NCI-H460 (cell line): ENCODE results near the gene SCGB1A1. TPM values are rescaled to one million over a fixed set of nuclear protein-coding genes. Genes with fewer than 3 reads are reported as not detected.
"Not testable (repeated sequence)": the region's sequence is repeated elsewhere in the genome, so short reads cannot be mapped to it uniquely, and the experiment has no call there.

Source experiments
- DNase-seq: peaks from one replicate; pipeline ENCODE4 v3.0.0-alpha.2; 2016; ENCODE audit warnings: low read depth; ENCODE audit errors: extremely low read depth
- polyA plus RNA-seq: library from polyadenylated mRNA; depleted of rRNA; stranded (reverse); fragments of >200 nt; gene quantifications from 2 replicates; pipeline ENCODE4 v1.2.3, GENCODE V29; 2014; cell fraction: nucleus; rRNA removed
- total RNA-seq: library from RNA; depleted of rRNA; stranded (reverse); fragments of >200 nt; shearing (Covaris generic); gene quantifications from 2 replicates; pipeline ENCODE4 v1.2.3, GENCODE V29; 2014; rRNA removed

SCGB1A1 gene
- not detected in 2 replicates for total RNA-seq
- not detected in 2 replicates for polyA plus RNA-seq

- no peak for DNase-seq
Observed at GRCh38 chr11:62418733-62419132, at the start of gene SCGB1A1. TSS of gene SCGB1A1 (plus strand) at chr11:62419033. CDS start at chr11:62419096, 63 bp downstream.

GRCh38 chr11:62370743-62371440 is 47.9 kb upstream of the SCGB1A1 start:
- DNase-seq = no peak

GRCh38 chr11:62372871-62373270 is 46.0 kb upstream of the SCGB1A1 start:
- DNase-seq = no peak

- no peak for DNase-seq
Observed at GRCh38 chr11:62373464-62374119, 45.2 kb upstream of the SCGB1A1 start.

- DNase-seq = no peak
Observed at GRCh38 chr11:62374801-62375200, 44.0 kb upstream of the SCGB1A1 start.

GRCh38 chr11:62378459-62379063 is 40.3 kb upstream of the SCGB1A1 start:
- peak; percentile 42 for DNase-seq

- not testable (repeated sequence) for DNase-seq
Observed at GRCh38 chr11:62379586-62379985, 39.2 kb upstream of the SCGB1A1 start.

- DNase-seq = peak; percentile 72
Observed at GRCh38 chr11:62380821-62381245, 38.0 kb upstream of the SCGB1A1 start.

GRCh38 chr11:62383822-62384221 is 35.0 kb upstream of the SCGB1A1 start:
- no peak for DNase-seq

GRCh38 chr11:62386083-62386482 is 32.8 kb upstream of the SCGB1A1 start:
- not testable (repeated sequence) for DNase-seq

GRCh38 chr11:62387381-62387780 is 31.5 kb upstream of the SCGB1A1 start:
- no peak for DNase-seq

GRCh38 chr11:62388999-62389398 is 29.8 kb upstream of the SCGB1A1 start:
- no peak for DNase-seq

- DNase-seq = no peak
Observed at GRCh38 chr11:62390237-62390636, 28.6 kb upstream of the SCGB1A1 start.

GRCh38 chr11:62390722-62391121 is 28.1 kb upstream of the SCGB1A1 start:
- no peak for DNase-seq

GRCh38 chr11:62391642-62392425 is 27.0 kb upstream of the SCGB1A1 start:
- DNase-seq = no peak

GRCh38 chr11:62392506-62392905 is 26.3 kb upstream of the SCGB1A1 start:
- no peak for DNase-seq

- peak; percentile 5 for DNase-seq
Observed at GRCh38 chr11:62393061-62393611, 25.7 kb upstream of the SCGB1A1 start.

- DNase-seq = no peak
Observed at GRCh38 chr11:62393735-62394134, 25.1 kb upstream of the SCGB1A1 start.

GRCh38 chr11:62394825-62395538 is 23.9 kb upstream of the SCGB1A1 start:
- DNase-seq = peak; percentile 71
